ENCODE results near the gene DCDC1.

DNA sequence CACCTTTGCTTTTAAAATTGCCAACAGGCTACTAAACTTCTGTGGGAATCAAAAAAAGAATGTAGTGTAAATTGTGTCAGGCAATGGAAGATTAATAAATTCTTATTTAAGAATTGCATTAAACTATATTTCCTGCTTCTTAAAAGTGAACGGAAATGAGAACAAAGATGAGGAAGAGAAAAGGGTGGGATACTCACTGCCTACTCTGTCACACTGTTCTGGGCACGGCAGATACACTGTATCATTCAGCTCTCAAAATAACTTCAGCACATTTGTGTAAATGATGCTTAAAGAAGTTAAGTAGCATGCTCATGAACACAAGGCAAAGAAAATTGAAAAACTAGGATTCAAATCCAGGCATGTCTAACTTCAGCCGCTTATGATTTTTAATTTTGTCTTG lies 218.7 kb downstream of the DCDC1 start:
- TF ChIP-seq TEAD4 (IDR thresholded peaks at IDR 0.05) (no peak), NFIC (IDR thresholded peaks at IDR 0.05) (no peak), EP300 (IDR thresholded peaks at IDR 0.05; ENCODE audit: borderline replicate concordance) (no peak), ZBTB7A (IDR thresholded peaks at IDR 0.05; ENCODE audit: low read depth) (no peak), RAD21 (IDR thresholded peaks at IDR 0.05; ENCODE audit: low read depth) (no peak), REST (IDR thresholded peaks at IDR 0.05; ENCODE audit: low read depth) (no peak), EGR1 (IDR thresholded peaks at IDR 0.05) (no peak)
- TF ChIP-seq, protein P1, sequence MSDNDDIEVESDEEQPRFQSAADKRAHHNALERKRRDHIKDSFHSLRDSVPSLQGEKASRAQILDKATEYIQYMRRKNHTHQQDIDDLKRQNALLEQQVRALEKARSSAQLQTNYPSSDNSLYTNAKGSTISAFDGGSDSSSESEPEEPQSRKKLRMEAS (IDR thresholded peaks at IDR 0.05) = no peak

Measured in Ishikawa (cell line).